CD4-positive, alpha-beta T cell treated with Interleukin-1 beta for 1 hour (primary cell): ENCODE measurements around the gene PMM2.

Experiments
- DNase-seq, 2 donors: peaks; one replicate each; pipeline ENCODE4 v3.0.0-alpha.2; 2020 to 2022

The PMM2 gene

DNA sequence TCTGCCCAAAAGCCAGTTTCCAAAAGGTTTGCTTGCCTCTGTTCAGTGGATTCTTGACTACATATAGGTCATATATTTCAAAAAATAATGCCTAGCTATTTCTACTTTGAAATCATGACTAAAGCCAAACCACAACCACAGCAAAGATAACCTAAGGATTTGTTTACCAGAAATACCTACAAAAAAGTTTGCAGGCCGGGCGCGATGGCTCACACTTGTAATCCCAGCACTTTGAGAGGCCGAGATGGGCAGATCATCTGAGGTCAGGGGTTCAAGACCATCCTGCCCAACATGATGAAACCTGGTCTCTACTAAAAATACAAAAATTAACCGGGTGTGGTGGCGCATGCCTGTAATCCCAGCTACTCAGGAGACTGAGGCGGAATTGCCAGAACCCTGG, 56.0 kb downstream of the PMM2 start:
- no peak for DNase-seq

DNA sequence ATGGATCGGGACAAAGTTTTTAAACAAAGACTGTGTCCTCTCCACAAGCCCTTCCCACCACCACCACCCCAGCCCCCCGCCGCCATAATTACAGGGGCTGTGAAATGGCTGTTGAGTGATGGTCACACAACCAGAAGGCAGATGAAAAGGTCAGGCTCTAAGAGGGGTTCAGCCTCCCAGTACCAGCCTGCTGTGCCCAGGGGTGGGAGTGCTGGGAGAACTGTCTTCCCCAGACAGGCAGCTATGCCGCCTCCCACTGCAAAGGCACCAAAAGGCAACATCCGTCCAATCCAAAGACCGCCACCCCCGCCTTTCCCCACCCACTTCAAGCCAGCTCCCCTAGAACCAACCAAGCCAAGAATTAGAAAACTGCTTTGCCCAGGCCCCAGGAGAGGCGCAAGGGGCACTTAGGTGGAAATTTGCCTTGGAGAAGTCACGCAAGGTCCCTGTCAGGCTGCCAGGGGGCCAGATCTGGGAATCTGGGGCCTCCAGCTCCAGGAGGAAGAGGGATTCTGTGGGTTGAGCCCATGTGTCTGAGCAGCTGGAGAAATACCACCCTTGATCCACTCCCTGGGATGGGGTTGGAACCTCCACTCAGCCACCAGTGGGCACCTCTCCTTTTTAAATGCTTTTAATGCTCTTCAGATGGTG, 56.8 kb downstream of the PMM2 start:
- DNase-seq: no peak

DNA sequence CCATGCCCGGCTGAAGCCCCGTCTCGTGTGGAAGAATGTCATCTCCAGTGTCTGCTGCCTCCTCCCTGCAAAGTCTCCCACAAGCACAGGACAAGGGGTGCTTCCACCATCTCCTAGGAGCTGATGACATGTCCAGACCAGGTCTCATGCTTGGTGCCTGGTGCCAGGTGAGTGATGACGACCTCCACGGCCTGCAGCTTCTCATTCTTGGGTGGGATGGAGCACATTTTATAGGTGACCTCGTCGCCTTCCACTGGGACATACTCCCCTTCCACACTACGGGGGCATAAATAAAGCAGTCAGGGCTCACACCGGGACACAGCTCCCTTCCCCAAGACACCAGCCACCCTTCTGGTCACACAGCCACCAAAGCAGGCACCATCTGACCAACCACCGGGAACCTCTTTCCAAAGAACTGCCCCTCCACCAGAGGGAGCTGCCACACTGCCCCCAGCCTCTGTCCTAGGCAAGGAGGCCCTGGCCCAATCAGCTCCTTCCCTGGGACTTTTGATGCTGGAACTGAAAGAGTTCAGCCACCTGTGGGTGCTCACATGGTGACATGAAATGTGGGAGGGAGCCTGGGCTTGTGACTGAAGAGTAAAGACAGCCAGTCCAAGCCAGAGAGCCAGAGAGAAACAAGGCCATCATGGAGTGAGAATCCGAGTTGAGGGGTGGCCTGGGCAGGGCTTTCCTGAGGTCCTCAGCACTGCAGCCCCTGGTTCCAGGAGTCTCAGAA, 57.6 kb downstream of the PMM2 start:
- DNase-seq: no peak

DNA sequence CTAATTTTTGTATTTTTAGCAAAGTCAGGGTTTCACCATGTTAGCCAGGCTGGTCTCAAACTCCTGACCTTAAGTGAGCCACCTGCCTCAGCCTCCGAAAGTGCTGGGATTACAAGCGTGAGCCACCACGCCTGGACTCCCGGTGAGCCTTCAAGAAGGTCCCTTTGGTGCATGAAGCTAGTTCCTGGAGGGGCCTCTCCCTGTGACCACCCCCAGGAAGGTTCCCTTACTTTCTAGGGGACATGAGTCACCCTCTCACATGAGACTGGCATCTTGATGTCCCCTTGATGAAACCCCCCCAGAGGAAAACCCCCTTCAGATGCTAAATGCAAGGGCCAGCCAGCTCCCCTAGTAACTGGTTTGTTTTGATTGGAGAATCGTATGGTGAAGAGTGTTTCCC, 58.3 kb downstream of the PMM2 start:
- no peak for DNase-seq

GRCh38 chr16:8858994-8859912, 61.6 kb downstream of the PMM2 start:
- DNase-seq: no peak

DNA sequence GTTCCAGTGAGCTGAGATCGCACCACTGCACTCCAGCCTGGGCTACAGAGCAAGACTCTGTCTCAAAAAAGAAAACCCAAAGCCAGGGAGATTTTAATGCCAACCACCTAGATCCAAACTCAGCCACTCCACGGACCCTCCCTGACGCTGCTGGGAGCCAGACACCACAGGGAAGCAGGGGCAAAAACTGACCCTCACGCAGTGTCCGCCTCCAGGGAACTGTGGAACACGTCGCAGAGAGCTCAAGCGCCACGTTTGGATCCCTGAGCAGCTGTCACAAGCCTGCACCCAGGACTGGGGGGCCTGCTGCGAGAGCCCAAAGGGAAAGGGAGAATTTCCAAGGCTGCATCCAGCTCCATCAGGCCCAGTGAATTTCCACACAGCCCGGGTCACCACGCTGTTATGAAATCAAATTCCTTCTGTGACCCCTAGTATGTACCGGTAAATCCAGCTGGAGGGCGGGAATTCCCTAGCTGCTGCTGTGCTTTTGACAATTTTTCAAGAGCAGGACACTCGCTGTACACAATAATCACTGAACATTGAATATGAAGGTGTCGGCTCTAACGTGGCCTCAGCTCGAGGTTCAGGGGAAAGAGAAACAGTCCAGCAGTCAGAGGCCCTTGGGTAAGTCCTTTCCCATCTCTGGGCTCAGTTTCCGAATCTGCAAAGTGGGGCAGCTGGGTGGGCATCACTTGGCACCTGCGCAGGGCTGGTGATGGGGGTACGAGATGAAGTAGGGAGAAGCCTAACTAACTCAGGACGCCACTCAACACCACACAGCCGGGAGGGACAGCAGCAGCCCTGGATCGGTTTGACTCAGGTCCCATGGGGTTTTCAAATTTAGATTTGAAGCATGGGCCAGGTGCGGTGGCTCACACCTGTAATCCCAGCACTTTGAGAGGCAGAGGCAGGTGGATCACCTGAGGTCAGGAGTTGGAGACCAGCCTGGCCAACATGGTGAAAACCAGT, 62.6 kb downstream of the PMM2 start:
- no peak for DNase-seq

GRCh38 chr16:8861563-8862308, 64.1 kb downstream of the PMM2 start:
- DNase-seq: no peak

- no peak for DNase-seq
These were observed 64.9 kb downstream of the PMM2 start for GRCh38 chr16:8862309-8863130.

DNA sequence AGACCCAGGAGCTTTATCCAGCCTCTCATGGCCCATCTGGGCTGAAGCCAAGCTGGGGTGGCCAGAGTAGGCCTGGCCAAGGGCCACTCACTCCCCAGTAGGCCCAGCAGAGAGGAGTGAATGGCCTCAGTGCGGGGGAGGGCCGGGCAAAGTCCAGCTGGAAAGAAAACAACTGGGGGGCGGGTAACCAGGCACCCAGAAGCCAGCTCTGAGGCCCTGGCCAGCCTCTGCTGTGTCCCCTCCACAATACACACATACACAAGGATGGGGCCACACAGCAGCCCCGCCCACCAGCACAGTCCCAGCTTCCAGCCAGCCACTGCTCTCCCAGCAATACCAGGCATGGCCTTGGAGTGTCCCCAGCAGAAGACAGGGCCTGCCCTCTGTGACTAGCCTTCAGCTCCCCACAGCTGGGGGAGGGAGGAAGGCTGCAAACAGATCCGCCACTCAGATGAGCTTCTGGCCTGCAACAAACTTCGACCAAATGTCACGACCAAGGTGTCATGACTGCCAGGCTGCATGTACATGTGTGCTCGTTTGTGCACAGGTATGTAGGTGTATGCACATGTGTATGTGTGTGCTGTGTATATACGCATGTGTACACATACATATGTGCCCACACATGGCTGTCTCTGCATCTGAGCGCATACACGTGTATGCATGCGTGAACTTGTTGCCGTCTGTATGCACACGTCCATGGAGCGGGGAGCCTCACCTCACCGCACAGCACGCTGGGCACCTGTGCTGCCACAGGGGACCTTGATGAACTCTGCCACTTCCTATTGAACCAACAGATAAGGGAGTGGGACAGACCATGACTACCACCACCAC, 66.2 kb downstream of the PMM2 start:
- no peak for DNase-seq

DNA sequence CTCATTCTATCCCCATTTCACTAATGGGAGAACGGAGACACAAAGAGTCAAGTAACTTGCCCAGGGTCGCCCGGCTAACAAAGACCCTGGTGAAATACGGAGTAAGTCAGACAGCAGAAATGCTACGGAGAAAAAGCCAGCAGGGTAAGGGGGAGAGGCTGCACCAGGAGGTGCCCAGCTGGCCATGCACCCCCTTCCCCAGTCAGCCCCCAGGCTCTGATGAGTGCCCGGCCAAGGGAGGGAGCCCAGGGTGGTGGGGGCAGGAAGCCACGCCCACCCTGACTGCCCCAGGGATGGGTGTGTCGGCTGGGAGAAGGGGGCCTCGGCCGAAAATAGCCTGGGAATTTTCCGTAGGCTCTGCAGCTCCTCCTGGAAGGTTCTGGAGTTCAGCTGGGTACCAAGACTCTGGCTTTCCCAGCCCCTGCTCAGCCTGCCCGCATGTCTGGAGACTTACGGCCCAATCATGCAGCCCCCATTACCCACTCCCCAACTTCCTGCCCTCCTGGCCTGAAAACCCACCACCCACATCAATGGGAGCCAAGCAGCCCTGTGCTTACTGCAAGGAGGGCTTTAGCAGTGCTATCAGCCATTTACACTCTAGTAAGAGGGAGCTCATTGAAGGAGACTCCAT, 67.0 kb downstream of the PMM2 start:
- DNase-seq: no peak

DNA sequence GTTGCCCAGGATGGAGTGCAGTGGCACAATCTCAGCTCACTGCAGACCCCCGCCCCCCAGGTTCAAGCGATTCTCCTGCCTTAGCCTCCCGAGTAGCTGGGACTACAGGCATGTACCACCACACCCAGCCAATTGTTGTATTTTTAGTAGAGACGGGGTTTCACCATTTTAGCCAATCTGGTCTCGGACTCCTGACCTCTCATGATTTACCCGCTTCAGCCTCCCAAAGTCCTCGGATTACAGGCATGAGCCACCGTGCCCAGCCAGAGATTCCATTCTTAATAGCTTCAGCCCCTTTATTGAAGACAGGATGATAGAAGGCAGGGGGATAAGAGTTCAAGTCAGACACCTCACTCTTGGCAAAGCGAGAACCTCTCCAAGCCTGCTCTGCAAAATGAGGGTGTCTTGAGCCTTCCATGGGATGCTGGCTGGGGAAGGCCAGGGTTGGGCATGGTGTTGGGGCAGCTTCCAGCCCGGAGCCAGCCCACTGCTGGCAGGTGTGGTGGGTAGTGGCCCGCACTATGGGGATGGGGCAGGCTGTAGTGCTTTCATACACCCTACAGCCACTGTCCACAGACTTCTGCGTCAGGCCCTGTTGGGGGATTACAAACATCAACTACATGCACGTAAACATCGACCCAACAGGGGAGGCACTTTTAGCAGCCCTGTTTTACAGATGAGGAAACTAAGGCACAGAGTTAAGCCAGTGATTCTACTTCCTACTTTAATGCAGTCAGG, 67.7 kb downstream of the PMM2 start:
- no peak for DNase-seq

DNA sequence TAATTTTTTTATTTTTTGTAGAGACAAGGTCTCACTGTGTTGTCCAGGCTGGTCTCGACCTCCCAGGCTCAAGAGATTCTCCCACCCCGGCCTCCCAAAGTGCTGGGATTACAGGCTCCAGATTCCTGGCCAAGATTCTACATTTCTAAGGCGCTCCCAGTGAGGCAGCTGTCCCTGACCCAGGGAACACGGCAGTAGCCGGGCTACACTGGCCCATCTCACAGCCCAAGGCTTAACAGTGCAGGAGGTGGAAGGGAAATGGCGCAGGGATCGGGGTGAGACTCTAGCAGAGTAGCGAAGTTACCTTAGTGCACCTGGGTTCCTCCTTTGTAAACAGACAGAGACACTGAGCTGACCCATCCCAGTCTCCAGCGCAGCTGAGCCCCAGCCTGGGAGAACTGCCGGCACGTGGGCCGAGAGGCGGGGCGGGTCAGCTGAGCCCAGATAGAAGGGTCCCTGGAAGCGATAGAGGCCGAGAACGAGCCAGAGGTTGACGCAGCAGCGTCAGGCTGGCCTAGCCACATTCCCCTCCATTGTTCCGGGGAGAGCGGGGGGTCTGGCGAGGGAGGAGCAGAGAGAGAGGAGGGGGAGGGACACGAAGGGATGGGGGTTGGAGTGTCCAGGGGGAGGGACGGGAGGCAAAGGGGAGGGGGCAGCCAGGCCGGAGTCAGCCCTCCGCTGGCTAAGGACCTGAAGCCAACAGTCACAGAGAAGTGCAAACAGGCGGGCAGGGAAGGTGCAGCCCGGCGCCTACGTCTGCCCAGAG, 68.7 kb downstream of the PMM2 start:
- no peak for DNase-seq

DNA sequence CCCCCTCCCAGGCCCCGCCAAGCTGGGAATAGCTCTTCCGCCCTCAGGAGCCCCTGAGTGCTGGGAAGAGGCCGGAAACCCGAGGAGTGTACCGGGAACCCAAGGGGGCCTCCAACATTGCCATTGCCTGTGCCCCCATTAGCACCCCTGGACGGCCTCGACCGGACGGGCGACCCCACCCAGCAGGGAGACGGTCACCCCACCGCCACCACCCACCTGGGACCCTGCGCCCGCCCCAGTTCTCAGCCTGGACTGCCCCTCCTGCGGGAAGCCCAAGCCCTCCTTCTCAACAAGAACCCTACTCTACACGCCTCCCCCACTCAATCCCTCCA, 69.2 kb downstream of the PMM2 start:
- DNase-seq: no peak

DNA sequence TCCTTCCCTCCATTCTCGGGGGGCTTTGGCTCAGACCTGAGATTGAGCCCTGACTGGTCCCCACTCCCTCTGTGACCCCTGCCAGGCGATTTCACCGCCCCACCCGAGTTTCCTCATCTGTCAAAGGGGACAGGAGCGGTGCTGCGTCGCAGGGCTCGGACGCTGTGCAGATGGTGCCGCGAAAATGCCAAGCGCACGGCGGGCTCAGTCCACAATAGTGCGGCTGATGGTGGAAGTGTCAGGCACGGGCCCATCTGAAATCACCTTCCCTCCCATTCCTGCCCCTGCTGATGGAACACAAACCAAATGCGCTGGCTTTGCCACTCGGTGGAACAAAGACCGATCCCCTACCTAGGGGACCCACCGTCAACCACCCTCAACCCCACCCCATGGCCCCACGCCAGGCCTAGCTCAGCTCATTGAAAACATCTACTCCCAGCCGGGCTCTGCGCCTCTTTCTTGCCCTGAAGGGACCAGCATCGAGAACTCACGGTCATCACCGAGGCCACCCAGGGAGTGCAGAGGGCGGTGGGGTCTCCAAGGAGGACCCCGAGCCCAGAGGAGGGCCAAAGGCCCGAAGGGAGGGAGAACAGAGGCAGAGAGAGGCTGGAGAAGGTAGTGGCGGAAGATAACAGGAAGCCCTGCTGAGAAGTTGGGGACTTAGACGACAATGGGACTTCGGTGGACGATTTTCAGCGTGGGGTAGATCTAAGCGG, 69.7 kb downstream of the PMM2 start:
- no peak for DNase-seq

DNA sequence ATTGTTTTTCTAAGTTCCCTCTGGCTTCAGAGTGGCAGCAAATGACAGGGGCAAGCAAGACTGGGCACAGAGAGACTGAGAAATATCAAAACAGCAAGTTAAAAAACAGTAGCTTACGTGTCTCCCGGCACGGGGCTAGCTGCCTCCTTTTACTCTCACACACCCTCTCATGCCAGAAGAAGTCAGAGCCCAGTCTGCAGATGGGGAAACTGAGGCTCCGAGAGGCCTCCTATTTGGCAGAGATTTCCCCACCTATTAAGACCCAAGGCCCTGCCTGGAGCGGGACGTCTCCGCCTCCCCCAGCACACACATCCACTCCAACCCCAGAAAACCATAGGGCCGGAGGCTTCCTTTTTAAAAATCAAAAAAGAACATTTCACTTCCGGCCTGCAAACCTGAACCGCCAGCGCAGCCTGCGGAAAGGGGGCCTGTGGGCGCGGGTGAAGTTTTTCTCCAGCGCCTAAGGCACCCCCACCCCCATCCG, 70.3 kb downstream of the PMM2 start:
- peak; percentile 49 to 66 for DNase-seq

GRCh38 chr16:8868416-8869211, 71.0 kb downstream of the PMM2 start, which contains the start of gene CARHSP1:
CARHSP1 (minus strand) TSS chr16:8869006; CDS start chr16:8859328, 9,678 bp downstream.
- DNase-seq: peak; percentile 81 to 84
